ENCODE measurements around the gene UBC. TPM values are rescaled to one million over a fixed set of nuclear protein-coding genes. Genes with fewer than 3 reads are reported as not detected.

The UBC gene
- total and polyA plus RNA-seq, 9 of the 15 experiments (the other 6 are each of a cell fraction or from before 2014, with no cell fraction given) = 533 to 1,153 (median 813) TPM

DNA sequence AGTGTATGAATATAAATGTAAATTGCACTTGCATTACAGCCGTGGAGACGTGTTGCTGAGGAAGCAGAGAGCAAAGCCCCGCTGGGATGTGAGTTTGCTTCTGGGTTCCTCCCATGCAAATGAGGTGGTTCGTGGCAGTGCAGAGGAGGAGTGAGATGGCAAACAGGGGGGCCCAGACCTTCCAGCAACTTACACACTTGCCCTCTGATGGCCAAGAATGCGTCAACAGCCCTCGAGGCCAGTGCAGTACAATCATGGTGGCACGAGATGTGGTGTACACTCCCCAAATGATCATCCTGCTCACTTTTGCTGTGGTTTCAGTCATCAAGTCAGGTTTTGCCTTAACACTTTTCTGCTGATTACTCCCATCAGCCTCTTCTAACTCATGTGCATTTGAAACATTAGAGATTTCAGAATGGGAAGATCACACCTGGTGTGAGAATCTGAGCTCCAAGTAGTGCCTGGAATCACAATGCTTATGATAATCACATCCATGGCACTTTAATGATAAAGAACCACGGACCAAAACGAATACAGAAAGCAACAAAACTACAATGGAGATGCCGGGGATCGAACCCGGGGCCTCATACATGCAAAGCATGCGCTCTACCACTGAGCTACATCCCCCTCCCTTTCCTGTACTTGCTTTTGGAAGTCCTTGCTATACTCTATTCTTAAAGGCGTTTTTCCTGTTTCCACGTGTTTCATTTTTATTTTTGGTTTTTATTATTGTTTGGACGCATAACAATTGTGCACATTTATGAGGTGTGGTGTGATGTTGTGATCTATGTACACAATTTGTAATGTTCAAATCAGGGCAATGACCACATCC lies 7.0 kb upstream of the UBC start (continued):
- peak; percentile 61; the same call in 1 of the 2 replicates for TF ChIP-seq ARID3A (IDR thresholded peaks at IDR 0.05; ENCODE audit: borderline replicate concordance, low read depth, low read length)
- TF ChIP-seq PRPF4 (IDR thresholded peaks at IDR 0.05; ENCODE audit: insufficient read depth, low read depth, low read length, poor library complexity, severe bottlenecking) = no peak
- TF ChIP-seq, protein P1, sequence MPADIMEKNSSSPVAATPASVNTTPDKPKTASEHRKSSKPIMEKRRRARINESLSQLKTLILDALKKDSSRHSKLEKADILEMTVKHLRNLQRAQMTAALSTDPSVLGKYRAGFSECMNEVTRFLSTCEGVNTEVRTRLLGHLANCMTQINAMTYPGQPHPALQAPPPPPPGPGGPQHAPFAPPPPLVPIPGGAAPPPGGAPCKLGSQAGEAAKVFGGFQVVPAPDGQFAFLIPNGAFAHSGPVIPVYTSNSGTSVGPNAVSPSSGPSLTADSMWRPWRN (IDR thresholded peaks at IDR 0.05; ENCODE audit: low read depth) = peak; percentile 53; the same call in 1 of the 2 replicates
- no peak for TF ChIP-seq CBFB (CRISPR knock-in tag; IDR thresholded peaks at IDR 0.05)
- TF ChIP-seq ZNF143 (CRISPR knock-in tag; IDR thresholded peaks at IDR 0.05) = no peak
- peak; percentile 72 for TF ChIP-seq MTA1 (IDR thresholded peaks at IDR 0.05; ENCODE audit: borderline replicate concordance)
- no peak for TF ChIP-seq ZNF584 (CRISPR knock-in tag; IDR thresholded peaks at IDR 0.05; ENCODE audit: low read depth)
- TF ChIP-seq FUS (optimal IDR thresholded peaks at IDR 0.05; ENCODE audit: low read depth, low read length) = no peak
- TF ChIP-seq CHD1 (IDR thresholded peaks at IDR 0.05; ENCODE audit: low read length) = peak; percentile 30
- TF ChIP-seq POLR2B (IDR thresholded peaks at IDR 0.05; ENCODE audit: low read depth, partially characterized antibody) = no peak
- no peak for TF ChIP-seq TFAM (CRISPR knock-in tag; conservative IDR thresholded peaks at IDR 0.05)
- no peak for TF ChIP-seq DPF2 (IDR thresholded peaks at IDR 0.05)
- TF ChIP-seq, protein P2, sequence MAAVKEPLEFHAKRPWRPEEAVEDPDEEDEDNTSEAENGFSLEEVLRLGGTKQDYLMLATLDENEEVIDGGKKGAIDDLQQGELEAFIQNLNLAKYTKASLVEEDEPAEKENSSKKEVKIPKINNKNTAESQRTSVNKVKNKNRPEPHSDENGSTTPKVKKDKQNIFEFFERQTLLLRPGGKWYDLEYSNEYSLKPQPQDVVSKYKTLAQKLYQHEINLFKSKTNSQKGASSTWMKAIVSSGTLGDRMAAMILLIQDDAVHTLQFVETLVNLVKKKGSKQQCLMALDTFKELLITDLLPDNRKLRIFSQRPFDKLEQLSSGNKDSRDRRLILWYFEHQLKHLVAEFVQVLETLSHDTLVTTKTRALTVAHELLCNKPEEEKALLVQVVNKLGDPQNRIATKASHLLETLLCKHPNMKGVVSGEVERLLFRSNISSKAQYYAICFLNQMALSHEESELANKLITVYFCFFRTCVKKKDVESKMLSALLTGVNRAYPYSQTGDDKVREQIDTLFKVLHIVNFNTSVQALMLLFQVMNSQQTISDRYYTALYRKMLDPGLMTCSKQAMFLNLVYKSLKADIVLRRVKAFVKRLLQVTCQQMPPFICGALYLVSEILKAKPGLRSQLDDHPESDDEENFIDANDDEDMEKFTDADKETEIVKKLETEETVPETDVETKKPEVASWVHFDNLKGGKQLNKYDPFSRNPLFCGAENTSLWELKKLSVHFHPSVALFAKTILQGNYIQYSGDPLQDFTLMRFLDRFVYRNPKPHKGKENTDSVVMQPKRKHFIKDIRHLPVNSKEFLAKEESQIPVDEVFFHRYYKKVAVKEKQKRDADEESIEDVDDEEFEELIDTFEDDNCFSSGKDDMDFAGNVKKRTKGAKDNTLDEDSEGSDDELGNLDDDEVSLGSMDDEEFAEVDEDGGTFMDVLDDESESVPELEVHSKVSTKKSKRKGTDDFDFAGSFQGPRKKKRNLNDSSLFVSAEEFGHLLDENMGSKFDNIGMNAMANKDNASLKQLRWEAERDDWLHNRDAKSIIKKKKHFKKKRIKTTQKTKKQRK (IDR thresholded peaks at IDR 0.05; ENCODE audit: borderline replicate concordance, low read depth, low read length) = no peak
- TF ChIP-seq ESRRB (CRISPR knock-in tag; IDR thresholded peaks at IDR 0.05; ENCODE audit: borderline replicate concordance) = no peak
- TF ChIP-seq THRAP3 (IDR thresholded peaks at IDR 0.05; ENCODE audit: borderline replicate concordance) = no peak
- no peak for TF ChIP-seq ZNF239 (CRISPR knock-in tag; IDR thresholded peaks at IDR 0.05)
- TF ChIP-seq ZNF24 (IDR thresholded peaks at IDR 0.05) = no peak; the same call in 1 of the 2 replicates
- TF ChIP-seq, protein P3, sequence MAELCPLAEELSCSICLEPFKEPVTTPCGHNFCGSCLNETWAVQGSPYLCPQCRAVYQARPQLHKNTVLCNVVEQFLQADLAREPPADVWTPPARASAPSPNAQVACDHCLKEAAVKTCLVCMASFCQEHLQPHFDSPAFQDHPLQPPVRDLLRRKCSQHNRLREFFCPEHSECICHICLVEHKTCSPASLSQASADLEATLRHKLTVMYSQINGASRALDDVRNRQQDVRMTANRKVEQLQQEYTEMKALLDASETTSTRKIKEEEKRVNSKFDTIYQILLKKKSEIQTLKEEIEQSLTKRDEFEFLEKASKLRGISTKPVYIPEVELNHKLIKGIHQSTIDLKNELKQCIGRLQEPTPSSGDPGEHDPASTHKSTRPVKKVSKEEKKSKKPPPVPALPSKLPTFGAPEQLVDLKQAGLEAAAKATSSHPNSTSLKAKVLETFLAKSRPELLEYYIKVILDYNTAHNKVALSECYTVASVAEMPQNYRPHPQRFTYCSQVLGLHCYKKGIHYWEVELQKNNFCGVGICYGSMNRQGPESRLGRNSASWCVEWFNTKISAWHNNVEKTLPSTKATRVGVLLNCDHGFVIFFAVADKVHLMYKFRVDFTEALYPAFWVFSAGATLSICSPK (IDR thresholded peaks at IDR 0.05; ENCODE audit: borderline replicate concordance) = no peak
- TF ChIP-seq ZNF133 (CRISPR knock-in tag; IDR thresholded peaks at IDR 0.05) = no peak
- TF ChIP-seq PHF20 (IDR thresholded peaks at IDR 0.05; ENCODE audit: partially characterized antibody) = peak; percentile 43
- no peak for TF ChIP-seq EZH2 (IDR thresholded peaks at IDR 0.05; ENCODE audit: borderline replicate concordance, low read depth, low read length)
- TF ChIP-seq ZNF311 (CRISPR knock-in tag; IDR thresholded peaks at IDR 0.05) = no peak

Data from K562 (cell line).